Testis (tissue), 2 donors: Measurements from ENCODE around the gene RAD23B.

Experiments
- POLR2A ChIP-seq: fragments of 450-650 bp; IDR thresholded peaks from one replicate; pipeline ENCODE4 v1.6.1; 2017; ENCODE audit warnings: antibody characterized with exemption, mild to moderate bottlenecking, moderate library complexity
- TF ChIP-seq, protein P1 (sequence below), 3 experiments: fragments of 450-650 bp in 2 of 3; fragments of 200-600 bp in 1 of 3; sonication (generic) in 1 of 3; IDR thresholded peaks; one replicate each; pipeline ENCODE4 v1.5.1; 2016 to 2019; ENCODE audit warnings: antibody characterized with exemption in 3 of 3, mild to moderate bottlenecking in 2 of 3, moderate library complexity in 1 of 3

DNA sequence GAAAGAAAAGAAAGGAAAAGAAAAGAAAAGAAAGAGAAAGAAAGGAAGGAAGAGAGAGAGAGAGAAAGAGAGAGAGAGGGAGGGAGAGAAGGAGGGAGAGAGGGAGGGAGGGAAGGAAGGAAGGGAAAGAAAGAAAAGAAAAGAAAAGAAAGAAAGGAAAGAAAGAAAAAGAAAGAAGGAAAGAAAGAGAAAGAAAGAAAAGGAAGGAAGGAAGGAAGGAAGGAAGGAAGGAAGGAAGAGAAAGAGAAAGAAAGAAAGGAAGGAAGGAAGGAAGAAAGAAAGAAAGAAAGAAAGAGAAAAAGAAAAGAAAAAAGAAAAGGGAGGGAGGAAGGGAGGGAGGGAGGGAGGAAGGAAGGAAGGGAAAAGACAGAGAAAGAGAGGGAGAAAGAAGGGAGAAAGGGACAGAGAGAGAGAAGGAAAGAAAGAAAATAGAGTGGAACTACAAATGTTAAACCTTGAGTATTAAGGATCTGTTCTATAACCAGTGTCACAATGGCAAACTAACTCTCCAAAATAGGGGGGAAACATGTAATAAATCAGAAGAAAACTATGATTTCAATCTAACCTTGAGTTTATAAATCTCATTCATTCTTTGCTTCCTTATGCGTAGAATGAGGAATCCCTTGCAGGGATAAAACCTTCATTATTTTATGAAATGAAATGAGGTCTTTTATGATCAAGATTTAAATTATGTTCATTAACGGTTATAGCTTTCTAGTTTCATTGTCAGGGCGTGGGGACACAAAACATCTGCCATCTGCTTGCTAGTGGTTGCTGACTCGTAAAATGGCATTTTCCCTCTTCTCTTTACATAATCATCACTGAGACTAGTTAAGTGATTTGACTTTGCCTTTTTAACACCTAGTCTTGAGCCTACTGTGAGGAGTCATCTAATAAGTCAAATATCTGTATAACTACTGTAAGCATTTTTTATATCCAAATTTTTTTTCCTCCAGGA lies 40.7 kb upstream of the RAD23B start:
- TF ChIP-seq, protein P1, sequence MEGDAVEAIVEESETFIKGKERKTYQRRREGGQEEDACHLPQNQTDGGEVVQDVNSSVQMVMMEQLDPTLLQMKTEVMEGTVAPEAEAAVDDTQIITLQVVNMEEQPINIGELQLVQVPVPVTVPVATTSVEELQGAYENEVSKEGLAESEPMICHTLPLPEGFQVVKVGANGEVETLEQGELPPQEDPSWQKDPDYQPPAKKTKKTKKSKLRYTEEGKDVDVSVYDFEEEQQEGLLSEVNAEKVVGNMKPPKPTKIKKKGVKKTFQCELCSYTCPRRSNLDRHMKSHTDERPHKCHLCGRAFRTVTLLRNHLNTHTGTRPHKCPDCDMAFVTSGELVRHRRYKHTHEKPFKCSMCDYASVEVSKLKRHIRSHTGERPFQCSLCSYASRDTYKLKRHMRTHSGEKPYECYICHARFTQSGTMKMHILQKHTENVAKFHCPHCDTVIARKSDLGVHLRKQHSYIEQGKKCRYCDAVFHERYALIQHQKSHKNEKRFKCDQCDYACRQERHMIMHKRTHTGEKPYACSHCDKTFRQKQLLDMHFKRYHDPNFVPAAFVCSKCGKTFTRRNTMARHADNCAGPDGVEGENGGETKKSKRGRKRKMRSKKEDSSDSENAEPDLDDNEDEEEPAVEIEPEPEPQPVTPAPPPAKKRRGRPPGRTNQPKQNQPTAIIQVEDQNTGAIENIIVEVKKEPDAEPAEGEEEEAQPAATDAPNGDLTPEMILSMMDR (IDR thresholded peaks at IDR 0.05) = no peak
- TF ChIP-seq POLR2A = no peak
